NOMO-1 (cell line): ENCODE results near the gene PGBD5.

Experiments used
- DNase-seq, 2 experiments: peaks; one replicate each; lab custom pipeline; 2025; ENCODE audit not compliant: unreplicated experiment in 2 of 2; lab: John Stamatoyannopoulos, UW

PGBD5 gene

DNA sequence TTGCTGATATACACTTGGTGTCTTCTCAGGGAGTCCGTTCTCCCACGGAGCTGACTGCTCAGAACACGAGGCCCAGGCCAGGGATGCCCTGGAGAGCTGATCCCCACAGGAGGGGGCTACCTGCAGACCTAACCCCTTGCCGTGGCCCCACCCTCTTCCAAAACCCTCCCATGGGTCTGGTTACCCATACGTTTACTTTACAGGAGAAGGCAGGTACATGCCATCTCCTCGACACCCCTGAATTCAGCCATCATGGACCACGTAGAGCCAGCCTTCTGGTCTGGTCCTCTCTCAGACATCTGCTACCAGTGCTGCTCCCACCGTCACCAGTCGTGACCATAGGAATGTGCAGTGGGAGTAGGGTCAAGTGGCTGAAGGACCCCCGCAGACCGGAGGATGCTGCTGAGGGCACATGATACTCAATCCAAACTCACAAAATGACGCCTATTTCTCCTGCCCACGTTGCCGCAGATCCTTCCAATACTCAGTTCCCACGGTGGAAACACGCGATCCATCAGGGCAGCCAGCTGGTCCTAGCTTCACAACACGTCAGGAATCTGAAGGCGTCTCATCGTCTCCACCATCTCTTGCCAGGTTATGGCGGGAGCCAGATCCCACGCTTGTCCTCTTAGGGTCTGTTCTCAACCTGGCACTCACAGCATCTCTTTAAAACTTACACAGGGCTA lies 26.7 kb downstream of the PGBD5 start:
- no peak for DNase-seq

- DNase-seq = no peak
These were observed 27.3 kb downstream of the PGBD5 start for GRCh38 chr1:230398856-230399255.

DNA sequence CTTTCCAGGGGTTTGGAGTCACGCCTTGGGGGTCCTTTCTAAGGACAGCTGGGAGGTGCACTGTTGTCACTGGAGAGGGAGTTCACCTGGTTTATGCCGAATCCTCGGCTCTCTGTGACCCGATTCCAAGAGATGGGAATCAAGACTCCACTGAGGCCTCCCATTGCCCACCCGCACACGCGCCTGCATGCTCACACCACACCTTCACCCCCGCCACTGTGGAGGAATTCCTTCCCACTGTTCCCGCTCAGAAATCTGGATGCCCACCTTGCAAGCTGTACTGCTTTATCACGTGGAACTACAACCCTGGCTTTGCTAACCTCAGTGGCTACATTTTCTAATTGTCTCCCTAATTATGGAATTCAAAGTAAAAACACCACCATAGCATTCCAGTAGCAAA lies 29.2 kb downstream of the PGBD5 start:
- no peak for DNase-seq

- no peak for DNase-seq
These were observed 30.2 kb downstream of the PGBD5 start for GRCh38 chr1:230395932-230396331.

- no peak for DNase-seq
These were observed 31.4 kb downstream of the PGBD5 start for GRCh38 chr1:230394741-230395140.

GRCh38 chr1:230394134-230394533 lies 32.0 kb downstream of the PGBD5 start:
- DNase-seq = no peak

GRCh38 chr1:230393722-230394121 lies 32.4 kb downstream of the PGBD5 start:
- no peak for DNase-seq

DNA sequence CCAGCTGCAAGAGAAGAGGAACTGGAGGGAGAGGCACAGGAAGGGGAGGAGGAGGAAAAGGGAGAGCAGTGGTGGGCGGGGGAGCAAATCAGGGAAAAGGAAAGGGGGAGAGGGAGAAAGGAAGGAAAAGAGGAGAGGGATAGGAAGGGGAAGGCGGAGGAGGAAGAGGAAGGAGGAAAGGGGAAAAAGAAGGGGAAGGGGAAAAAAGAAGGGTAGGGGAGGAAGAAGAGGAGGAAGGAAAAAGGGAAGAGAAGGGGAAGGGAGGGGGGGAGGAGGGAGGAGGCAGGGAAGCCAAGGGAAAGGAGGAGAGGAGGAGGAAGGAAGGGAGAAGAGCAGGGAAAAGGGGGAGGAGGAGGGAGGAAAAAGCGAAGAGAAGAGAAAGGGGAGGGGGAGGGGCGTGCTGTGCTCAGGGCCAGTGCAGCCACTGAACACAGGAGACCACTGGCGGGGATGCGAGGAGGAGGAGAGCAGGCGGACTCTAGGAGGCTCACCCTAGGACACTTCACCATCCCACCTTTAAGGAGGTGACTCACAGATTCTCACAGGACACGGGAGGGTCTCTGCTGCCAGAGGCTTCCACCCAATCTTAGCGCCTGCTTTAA lies 33.1 kb downstream of the PGBD5 start:
- DNase-seq = no peak

- DNase-seq = no peak
These were observed 33.6 kb downstream of the PGBD5 start for GRCh38 chr1:230392536-230392909.

DNA sequence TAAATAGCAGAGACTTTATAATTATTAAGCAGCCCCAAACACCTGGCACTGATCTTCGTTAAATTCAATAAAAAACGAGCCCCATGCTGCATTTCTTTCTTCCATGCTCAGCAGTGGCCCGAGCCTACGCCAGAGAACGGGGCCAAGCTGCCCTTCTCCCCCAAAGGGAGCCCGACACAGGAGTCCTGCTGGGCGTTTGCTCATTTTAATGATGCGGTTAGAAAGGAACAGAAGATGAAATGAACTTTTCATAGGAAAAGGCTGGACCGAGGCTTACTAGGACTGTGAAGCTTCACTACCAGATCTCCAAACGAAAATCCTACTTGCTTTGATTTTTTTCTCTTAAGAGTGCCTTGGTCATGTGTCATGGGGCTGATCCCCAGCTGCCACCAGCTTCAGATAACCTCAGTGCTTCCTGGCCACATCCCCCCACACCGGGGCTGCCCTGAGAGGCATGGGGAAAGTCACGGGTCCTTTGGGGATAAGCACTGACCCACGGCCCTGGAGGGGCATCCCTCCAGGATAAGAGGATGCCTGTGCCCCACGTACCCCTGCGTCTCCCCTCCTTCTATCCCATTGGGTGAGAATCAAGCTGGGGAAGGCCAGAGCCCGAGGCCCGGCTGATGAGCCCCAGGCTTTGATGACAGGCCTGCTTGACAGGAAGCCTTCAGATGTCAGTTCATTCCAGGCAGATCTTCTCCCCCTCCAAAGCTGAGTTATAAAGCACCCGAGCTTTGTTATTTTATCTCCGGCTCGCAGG lies 34.2 kb downstream of the PGBD5 start:
- DNase-seq = no peak

DNA sequence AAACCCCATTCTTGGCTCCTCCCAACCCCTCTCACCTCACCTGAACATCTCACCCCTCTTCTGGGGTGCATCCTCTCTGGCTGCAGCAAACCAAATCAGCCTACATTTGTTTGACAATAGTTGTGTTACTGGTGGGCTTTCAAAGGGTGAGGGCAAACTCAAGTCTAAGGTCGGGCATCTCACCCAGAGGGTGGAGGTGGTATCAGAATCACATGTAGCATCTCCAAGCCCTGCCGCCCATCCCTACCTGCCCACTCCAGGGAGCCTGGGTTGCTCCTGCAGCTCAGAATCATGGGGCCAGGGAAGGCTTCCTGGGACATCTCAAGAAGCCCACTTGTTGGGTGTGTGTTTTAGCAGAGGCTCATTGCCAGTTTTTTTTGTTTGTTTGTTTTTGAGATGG lies 35.8 kb downstream of the PGBD5 start:
- no peak for DNase-seq

DNA sequence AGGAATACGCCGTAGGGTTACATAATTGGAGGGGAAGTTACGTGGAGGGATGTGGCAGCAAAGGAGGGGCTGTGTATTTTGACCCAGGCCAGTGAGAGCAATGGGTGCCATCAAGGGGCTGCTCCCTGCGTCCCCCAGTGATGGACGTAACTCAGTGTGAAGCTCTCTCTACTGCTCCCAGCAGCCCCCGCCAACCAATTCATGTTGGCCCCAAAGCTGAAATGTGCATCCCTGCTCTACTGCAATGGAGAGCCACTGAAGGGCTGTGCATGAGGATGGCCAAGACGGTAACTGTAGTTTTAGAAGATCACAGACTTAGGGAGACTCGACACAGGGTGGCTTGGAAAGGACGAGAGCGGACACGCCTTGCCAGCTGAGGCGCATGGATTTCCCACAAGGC lies 38.3 kb downstream of the PGBD5 start:
- DNase-seq = no peak

DNA sequence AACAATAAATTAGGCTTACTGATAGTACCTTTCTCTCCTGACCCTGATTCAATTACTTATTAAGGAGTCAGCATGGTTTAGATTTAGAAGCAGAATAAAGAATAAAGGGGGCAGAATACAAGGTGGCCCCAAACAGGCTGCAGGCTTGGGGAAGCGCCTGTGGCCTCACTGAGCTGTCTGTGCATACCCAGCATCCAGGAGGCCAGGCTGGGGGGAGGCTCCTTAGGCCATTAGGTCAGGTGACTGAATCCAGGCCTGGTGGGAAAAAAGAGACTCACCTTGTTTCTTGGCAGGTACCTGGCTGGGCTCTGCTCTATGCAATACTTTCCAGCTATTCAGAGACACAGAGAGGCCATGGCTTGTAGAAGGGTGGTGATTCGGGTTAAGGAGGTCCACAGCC lies 38.8 kb downstream of the PGBD5 start:
- no peak for DNase-seq

GRCh38 chr1:230386637-230387262 lies 39.4 kb downstream of the PGBD5 start:
- DNase-seq = no peak

- DNase-seq = no peak
These were observed 40.2 kb downstream of the PGBD5 start for GRCh38 chr1:230385930-230386329.

GRCh38 chr1:230385158-230385450 lies 41.0 kb downstream of the PGBD5 start:
- no peak for DNase-seq

DNA sequence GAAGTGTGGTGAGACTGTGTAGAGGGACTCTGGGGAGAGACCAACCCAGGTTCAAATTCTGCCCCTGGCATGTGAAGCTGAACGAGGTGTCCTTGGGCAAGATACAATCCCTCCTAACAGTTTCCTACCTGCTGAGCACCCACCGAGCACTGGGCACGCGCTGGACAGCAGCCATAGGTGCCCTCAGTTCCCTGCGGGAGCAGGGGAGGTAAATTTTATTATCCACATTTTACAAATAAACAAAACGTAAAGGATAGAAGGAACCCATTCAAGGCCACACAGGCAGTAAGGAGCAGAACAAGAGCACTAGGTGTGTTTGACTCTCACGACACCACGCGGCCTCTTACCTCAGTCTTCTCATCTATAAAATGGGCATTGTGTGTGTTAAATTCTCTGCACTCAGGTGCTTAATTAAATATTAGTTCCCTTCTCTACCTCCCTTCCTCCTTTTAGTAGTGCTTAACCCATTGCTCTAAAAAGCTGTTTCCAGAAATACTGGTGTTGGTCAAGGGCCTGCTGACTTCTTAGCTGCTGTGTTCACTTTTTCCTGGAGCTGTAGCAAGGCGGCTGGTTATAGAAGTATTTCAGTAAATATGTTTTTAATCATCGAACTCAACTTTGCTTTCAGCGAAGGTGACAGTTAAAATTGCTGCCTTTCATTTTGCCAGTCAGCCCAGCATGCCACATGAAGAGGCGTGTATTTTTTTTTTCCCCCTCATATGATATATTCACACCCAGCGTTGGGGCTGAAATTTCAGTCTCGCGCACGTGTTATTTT lies 41.6 kb downstream of the PGBD5 start:
- no peak for DNase-seq

- DNase-seq = no peak
These were observed 42.7 kb downstream of the PGBD5 start for GRCh38 chr1:230383425-230383824.

GRCh38 chr1:230382001-230382491 lies 44.1 kb downstream of the PGBD5 start:
- no peak for DNase-seq

- DNase-seq = no peak
These were observed 44.5 kb downstream of the PGBD5 start for GRCh38 chr1:230381585-230381984.

GRCh38 chr1:230381049-230381467 lies 45.1 kb downstream of the PGBD5 start:
- DNase-seq = no peak
